K562 (cell line): Measurements from ENCODE around the gene GDNF. TPM values are rescaled to one million over a fixed set of nuclear protein-coding genes. Genes with fewer than 3 reads are reported as not detected.

ENCODE experiments used
- ATAC-seq: fragments of 200-7000 bp; cut with Tn5 transposase; 3 replicates; pipeline ENCODE4 v1.9.1; 2020; ENCODE audit warnings: moderate library complexity
- BruUV-seq: library from RNA; stranded (reverse); fragments of 400-500 nt; replicated peaks from 2 replicates; lab custom pipeline; 2021; lab: Mats Ljungman, UMichigan
- CTCF ChIA-PET: fragments of 300-600 bp; formaldehyde crosslinking; extraction: SDS; loops from one replicate; lab custom pipeline; 2021; ENCODE audit warnings: low intra/inter-chr PET ratio; lab: Yijun Ruan, JAX
- POLR2A ChIA-PET: fragments of 300-600, 350-650 bp; sonication (Branson Sonifier 250); formaldehyde crosslinking; extraction: SDS; loops from one replicate; lab custom pipeline; 2021; ENCODE audit warnings: antibody characterized with exemption, inconsistent platforms; lab: Yijun Ruan, JAX
- DNase-seq, 4 experiments: peaks; one replicate each; pipeline versions ENCODE4 v3.0.0 to v3.0.0-alpha.2; 2011 to 2018; ENCODE audit warnings: low spot score in 3 of 4, mixed read lengths in 3 of 4; ENCODE audit errors: extremely low read depth in 1 of 4
- FAIRE-seq: peaks from 2 replicates; lab custom pipeline; 2011; peaks lifted over from hg19 to GRCh38; lab: Jason Lieb, UNC
- H2AFZ ChIP-seq: 2 replicates; pipeline ENCODE4 v1.6.0; 2011; ENCODE audit warnings: low read depth, low read length, control low read depth, inconsistent platforms
- H3K27ac ChIP-seq: fragments of 200-600 bp; 3 replicates; pipeline ENCODE4 v1.8.0; 2011; ENCODE audit warnings: low read depth, mild to moderate bottlenecking, control low read depth, inconsistent platforms, low read length, moderate library complexity, mixed read lengths; ENCODE audit errors: extremely low read depth
- H3K27me3 ChIP-seq, 2 experiments: fragments of 300-600 bp in 1 of 2; 2 replicates in 1 of 2; 3 replicates in 1 of 2; pipeline versions ENCODE4 v1.6.0 to v1.8.0; 2011; ENCODE audit warnings: inconsistent platforms in 2 of 2, low read length in 2 of 2, mild to moderate bottlenecking in 1 of 2, mixed read lengths in 1 of 2, moderate library complexity in 1 of 2; ENCODE audit not compliant: control insufficient read depth in 2 of 2, insufficient read depth in 2 of 2
- H3K36me3 ChIP-seq: fragments of 300-600 bp; 3 replicates; pipeline ENCODE4 v1.8.0; 2011; ENCODE audit warnings: mild to moderate bottlenecking, low read length, inconsistent platforms; ENCODE audit not compliant: control insufficient read depth, insufficient read depth
- H3K4me1 ChIP-seq, 2 experiments: fragments of 200-600 bp in 1 of 2; replicated peaks in 1 of 2; 2 replicates in 1 of 2; 3 replicates in 1 of 2; pipeline versions ENCODE4 v1.5.1 to v1.8.0; 2011; ENCODE audit warnings: inconsistent platforms in 2 of 2, low read length in 2 of 2, mild to moderate bottlenecking in 1 of 2, mixed read lengths in 1 of 2, moderate library complexity in 1 of 2; ENCODE audit not compliant: control insufficient read depth in 2 of 2, insufficient read depth in 2 of 2
- H3K4me2 ChIP-seq: 2 replicates; pipeline ENCODE4 v1.6.1; 2011; ENCODE audit warnings: low read length, control low read depth, inconsistent platforms, mixed read lengths; ENCODE audit not compliant: insufficient read depth
- H3K4me3 ChIP-seq: fragments of 200-600 bp; sonication (generic), shearing (Covaris generic); 2 replicates; pipeline ENCODE4 v1.5.1; 2016; ENCODE audit warnings: control low read depth, inconsistent platforms
- H3K79me2 ChIP-seq: fragments of 200-600 bp; 3 replicates; pipeline ENCODE4 v1.8.0; 2011; ENCODE audit warnings: low read length, inconsistent platforms; ENCODE audit not compliant: control insufficient read depth, insufficient read depth
- H3K9ac ChIP-seq, 2 experiments: 2 replicates each; pipeline versions ENCODE4 v1.6.0 to v1.6.1; 2011; ENCODE audit warnings: low read depth in 2 of 2, low read length in 2 of 2, control low read depth in 1 of 2, inconsistent platforms in 1 of 2, mild to moderate bottlenecking in 1 of 2, mixed read lengths in 1 of 2; ENCODE audit not compliant: insufficient read depth in 1 of 2
- H3K9me1 ChIP-seq: one replicate; pipeline ENCODE4 v1.6.0; 2011; ENCODE audit warnings: inconsistent platforms, mild to moderate bottlenecking, low read length, moderate library complexity; ENCODE audit not compliant: control insufficient read depth, insufficient read depth
- H3K9me3 ChIP-seq: replicated peaks from 2 replicates; pipeline ENCODE4 v1.5.1; 2011; ENCODE audit warnings: low read depth, low read length, inconsistent platforms; ENCODE audit not compliant: control insufficient read depth, insufficient read depth
- H4K20me1 ChIP-seq: replicated peaks from 2 replicates; pipeline ENCODE4 v1.6.1; 2011; ENCODE audit warnings: low read length, inconsistent platforms, mixed read lengths; ENCODE audit not compliant: control insufficient read depth, insufficient read depth
- ESRRA ChIP-seq: fragments of 450-650 bp; IDR thresholded peaks from 2 replicates; pipeline ENCODE4 v1.6.1; 2014; ENCODE audit warnings: low read depth, mild to moderate bottlenecking, moderate library complexity, borderline replicate concordance
- FOXA1 ChIP-seq: fragments of 450-650 bp; IDR thresholded peaks from 2 replicates; pipeline ENCODE4 v1.6.1; 2016; ENCODE audit warnings: mild to moderate bottlenecking, borderline replicate concordance
- GATAD2B ChIP-seq: fragments of 450-650 bp; IDR thresholded peaks from 2 replicates; pipeline ENCODE4 v1.6.1; 2017; ENCODE audit warnings: mild to moderate bottlenecking, borderline replicate concordance
- KAT2B ChIP-seq: IDR thresholded peaks from one replicate; pipeline ENCODE4 v1.6.1; 2012; ENCODE audit warnings: low read depth, mild to moderate bottlenecking, control low read depth, inconsistent platforms, low read length, moderate library complexity
- NR2C2 ChIP-seq, 2 experiments: fragments of 200-800 bp in 1 of 2; sonication (Bioruptor generic) in 1 of 2; sonication (generic) in 1 of 2; formaldehyde crosslinking in 1 of 2; IDR thresholded peaks; 2 replicates each; pipeline versions ENCODE4 v1.6.1 to v1.8.0; 2016 to 2022; ENCODE audit warnings: mild to moderate bottlenecking in 1 of 2, missing compliant biosample characterization in 1 of 2, missing genetic modification characterization in 1 of 2, missing genetic modification reagents in 1 of 2
- OTX1 ChIP-seq: fragments of 450-650 bp; formaldehyde crosslinking; IDR thresholded peaks from 2 replicates; pipeline ENCODE4 v1.4.0; 2022; ENCODE audit warnings: mild to moderate bottlenecking
- POLR2AphosphoS5 ChIP-seq: IDR thresholded peaks from 2 replicates; pipeline ENCODE4 v1.6.1; 2011; ENCODE audit warnings: mild to moderate bottlenecking, low read depth, low read length, moderate library complexity; ENCODE audit not compliant: control insufficient read depth, insufficient read depth
- ZBTB1 ChIP-seq: sonication (generic); formaldehyde crosslinking; IDR thresholded peaks from 2 replicates; pipeline ENCODE4 v1.8.1; 2023; ENCODE audit warnings: missing genetic modification reagents, low read depth, mild to moderate bottlenecking, borderline replicate concordance
- ZNF224 ChIP-seq: sonication (generic); formaldehyde crosslinking; IDR thresholded peaks from 2 replicates; pipeline ENCODE4 v1.8.0; 2022; ENCODE audit warnings: mild to moderate bottlenecking, missing genetic modification reagents
- ZNF347 ChIP-seq: fragments of 450-650 bp; formaldehyde crosslinking; IDR thresholded peaks from 2 replicates; pipeline ENCODE4 v1.4.0; 2020; ENCODE audit warnings: low read depth, mild to moderate bottlenecking, moderate library complexity
- WGBS: fragments of 100-300 bp; shearing (Covaris generic); methylation state at CpG from one replicate; pipeline ENCODE4 v1.1.6; 2016; ENCODE audit warnings: low coverage, mixed read lengths; ENCODE audit not compliant: insufficient coverage; ENCODE audit errors: missing lambda C conversion rate; 5-methylcytosine and 5-hydroxymethylcytosine counted together
- in situ Hi-C: fragments of 300-500 bp; cut with MboI; formaldehyde crosslinking; loops from 4 replicates; pipeline ENCODE4 v1.15.0; 2018; ENCODE audit warnings: inconsistent platforms, mixed read lengths
- intact Hi-C: fragments of 100-400 bp; cut with micrococcal nuclease; formaldehyde crosslinking; loops from 2 replicates; pipeline ENCODE4 v1.14.2; 2022
- polyA plus RNA-seq, 8 experiments: library from polyadenylated mRNA; depleted of rRNA in 4 of 8; stranded (reverse) in 5 of 8; unstranded in 3 of 8; fragments of >200 nt; fragmentation: Nextera tagmentation in 2 of 8; fragmentation: Illumina TruSeq in 1 of 8; extraction: Ambion mirVana in 2 of 8; extraction: Trizol in 1 of 8; gene quantifications; 2 replicates each; pipeline versions ENCODE4 v1.2.1 to v1.2.3, GENCODE V29; 2011 to 2014; ENCODE audit warnings: inconsistent platforms in 1 of 8, missing spikeins in 1 of 8
- total RNA-seq, 7 experiments: library from RNA; depleted of rRNA in 6 of 7; stranded (reverse); fragments of >200 nt in 6 of 7; fragmentation: Illumina TruSeq in 2 of 7; extraction: Trizol in 2 of 7; gene quantifications; 2 replicates each; pipeline versions ENCODE4 v1.2.1 to v1.2.3, GENCODE V29; 2011 to 2021; ENCODE audit warnings: low replicate concordance in 1 of 7

Gene GDNF
- total and polyA plus RNA-seq, 9 of the 15 experiments (the other 6 are each of a cell fraction or from before 2014, with no cell fraction given) = not detected

DNA sequence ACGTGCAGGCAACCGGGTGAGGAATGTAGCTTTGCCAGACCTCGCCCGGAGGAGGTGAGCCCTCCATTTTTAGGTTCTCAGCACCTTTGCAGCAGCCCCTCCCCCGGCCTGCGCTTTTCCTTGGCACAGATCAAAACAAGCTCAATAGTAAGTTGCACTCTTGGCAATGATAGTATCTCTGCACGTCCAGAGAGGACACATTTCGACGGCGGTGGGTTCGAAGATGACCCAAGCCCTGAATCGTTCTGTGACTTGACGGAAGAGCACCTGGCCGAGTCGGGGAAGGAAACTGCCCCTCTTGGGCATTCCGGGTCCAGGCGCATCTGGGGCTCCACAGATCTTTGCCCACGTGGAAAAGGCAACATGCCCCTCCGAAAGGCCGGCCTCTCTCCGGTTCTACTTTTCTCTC is 904 bp downstream of the GDNF start:
- FAIRE-seq = no peak
- Histone ChIP-seq H3K36me3 (no peaks in the 10 kb centered on the region), H3K4me1 (peaks cover 0 to 31% of the 10 kb centered on the region in 2 experiments; a peak in 2 of 5 replicates), H3K9ac (no peak overlapping the region), H2AFZ (no peak overlapping the region), H3K27ac (no peak overlapping the region), H3K79me2 (no peaks in the 10 kb centered on the region), H3K9me3 (0 out of 2 replicates have a peak, but pooled peaks cover 2% of the 10 kb centered on the region), H3K27me3 (peaks cover 43 to 76% of the 10 kb centered on the region in 2 experiments; a peak in 4 of 5 replicates), H3K4me2 (no peak overlapping the region), H3K9me1 (no peaks in the 10 kb centered on the region), H4K20me1 (no peaks in the 10 kb centered on the region; the same call in 1 of the 2 replicates), H3K4me3 (no peak overlapping the region)
- DNase-seq = no peak
- intact Hi-C loops (no loop called here), in situ Hi-C loops (no loop called here)
- ChIA-PET CTCF (no interaction called here), POLR2A (interaction anchor here (0.6 kb wide), 1 partner anchor 107 kb away, joined by 3 read pairs; no protein-coding TSS in a partner anchor)
- no peak for ATAC-seq
- no TSS peak for BruUV-seq
- TF ChIP-seq KAT2B (no peak), FOXA1 (no peak), ZNF347 (CRISPR knock-in tag) (no peak)
- WGBS = 42% methylated on average over 21 of the region's 21 CpGs

DNA sequence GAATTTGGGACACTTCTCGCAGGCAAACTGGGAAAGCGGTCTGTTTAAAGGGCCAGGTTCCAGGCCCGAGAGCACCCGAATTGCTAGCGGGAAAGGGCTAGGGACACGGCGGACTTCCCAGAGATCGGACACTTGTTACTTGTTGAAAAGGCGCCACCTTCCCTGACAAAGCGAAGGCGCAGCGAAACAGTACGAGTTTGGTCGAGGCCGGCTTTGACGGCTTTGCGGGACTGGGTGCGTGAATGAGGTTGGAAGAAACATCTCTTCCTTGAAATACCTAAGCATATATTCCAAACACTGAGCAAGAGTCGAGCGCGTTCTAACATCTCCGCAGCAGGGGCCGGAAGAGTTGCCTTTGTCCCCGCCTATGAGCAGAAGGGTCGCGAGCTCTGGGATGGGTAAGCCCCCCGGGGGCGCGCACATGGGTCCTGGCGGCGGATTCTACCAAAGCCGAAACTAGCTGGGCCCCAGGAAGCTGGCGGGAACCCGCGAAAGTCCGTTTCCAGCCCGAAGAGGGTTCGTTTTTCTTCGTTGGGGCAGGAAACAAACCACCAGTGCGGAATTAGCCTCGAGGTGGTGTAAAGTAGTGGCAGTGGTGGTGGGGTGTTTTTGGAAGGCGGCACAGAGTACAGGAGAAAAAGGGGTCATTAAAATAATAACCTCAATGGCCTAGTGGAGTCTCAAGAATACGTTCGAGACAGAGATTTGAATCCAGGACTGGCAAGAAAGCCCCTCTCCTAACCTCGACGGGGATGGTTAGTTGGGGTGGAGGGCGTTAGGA is 1.5 kb downstream of the GDNF start:
- H3K36me3 ChIP-seq = no peaks in the 10 kb centered on the region
- H3K79me2 ChIP-seq = no peaks in the 10 kb centered on the region
- no peaks in the 10 kb centered on the region for H3K9me1 ChIP-seq
- no TSS peak for BruUV-seq
- no peak overlapping the region for H3K27ac ChIP-seq
- POLR2A ChIA-PET = interaction anchor here (0.6 kb wide), 1 partner anchor 106 kb away, joined by 3 read pairs; no protein-coding TSS in a partner anchor
- no peak overlapping the region for H3K4me3 ChIP-seq
- DNase-seq (no peak), FAIRE-seq (no peak), ATAC-seq (no peak)
- H3K4me1 ChIP-seq = peaks cover 0 to 31% of the 10 kb centered on the region in 2 experiments; a peak in 2 of 5 replicates
- H3K4me2 ChIP-seq = no peak overlapping the region
- H3K27me3 ChIP-seq = peaks cover 46 to 76% of the 10 kb centered on the region in 2 experiments
- TF ChIP-seq ESRRA = no peak
- no peak for TF ChIP-seq NR2C2 (CRISPR knock-in tag; IDR thresholded peaks at IDR 0.05)
- no peak for TF ChIP-seq NR2C2 (tag; IDR thresholded peaks at IDR 0.05)
- no peak for TF ChIP-seq ZNF347 (CRISPR knock-in tag)
- TF ChIP-seq GATAD2B = no peak
- no peak for TF ChIP-seq POLR2AphosphoS5
- no peak for TF ChIP-seq OTX1 (CRISPR knock-in tag)
- TF ChIP-seq ZBTB1 = no peak
- no peak for TF ChIP-seq ZNF224
- H4K20me1 ChIP-seq = no peaks in the 10 kb centered on the region; the same call in 1 of the 2 replicates
- WGBS = 23% methylated on average over 47 of the region's 47 CpGs
- no peak overlapping the region for H3K9ac ChIP-seq
- no peak overlapping the region for H2AFZ ChIP-seq
- intact Hi-C loops = no loop called here
- H3K9me3 ChIP-seq = 0 out of 2 replicates have a peak, but pooled peaks cover 2% of the 10 kb centered on the region
- in situ Hi-C loops = no loop called here
- CTCF ChIA-PET = interaction anchor here (1.5 to 1.8 kb wide), 2 partner anchors 354 to 355 kb away, joined by 6 to 9 read pairs; no protein-coding TSS in a partner anchor
